Measurements from ENCODE around the gene KRTAP23-1.

Gene KRTAP23-1

DNA sequence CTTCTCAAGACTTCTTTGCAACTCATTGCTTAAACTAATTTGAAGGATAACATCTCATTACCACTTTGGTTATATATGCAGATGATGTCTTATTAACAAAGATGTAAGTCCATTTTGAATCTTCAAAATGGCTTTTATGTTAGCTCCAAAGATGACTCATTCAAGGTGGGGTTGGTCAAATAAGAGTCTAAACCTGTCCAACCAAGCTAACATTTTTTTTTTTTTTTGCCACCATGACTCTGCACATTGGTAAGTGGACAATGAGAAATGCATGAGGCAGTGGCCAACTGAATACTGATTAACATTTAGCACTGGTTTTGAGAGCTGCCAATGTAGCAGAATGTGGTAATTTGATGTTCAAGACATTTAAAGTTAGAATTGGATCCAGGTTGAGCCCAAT is 10.6 kb downstream of the KRTAP23-1 start:
- H3K79me2 ChIP-seq (ENCODE audit: insufficient read depth, low read length), result no peaks in the 10 kb centered on the region
- H3F3A ChIP-seq (ENCODE audit: insufficient read depth, low read length), result no peaks in the 10 kb centered on the region
- no peak overlapping the region for H3K4me2 ChIP-seq (ENCODE audit: low read length)
- H3K27me3 ChIP-seq (ENCODE audit: insufficient read depth, low read length), result no peaks in the 10 kb centered on the region
- H3K36me3 ChIP-seq (ENCODE audit: insufficient read depth, low read length), result no peaks in the 10 kb centered on the region
- H4K20me1 ChIP-seq (ENCODE audit: insufficient read depth, low read length), result no peaks in the 10 kb centered on the region
- no peak overlapping the region for H3K9ac ChIP-seq (ENCODE audit: low read length)
- no peak overlapping the region for H3K4me3 ChIP-seq (ENCODE audit: low read depth, low read length, poor library complexity, severe bottlenecking)
- H3K27ac ChIP-seq (ENCODE audit: low read depth, low read length, poor library complexity, severe bottlenecking), result no peak overlapping the region
- no peak for TF ChIP-seq EZH2 (IDR thresholded peaks at IDR 0.05; ENCODE audit: borderline replicate concordance, low read length)
- TF ChIP-seq, protein P1, sequence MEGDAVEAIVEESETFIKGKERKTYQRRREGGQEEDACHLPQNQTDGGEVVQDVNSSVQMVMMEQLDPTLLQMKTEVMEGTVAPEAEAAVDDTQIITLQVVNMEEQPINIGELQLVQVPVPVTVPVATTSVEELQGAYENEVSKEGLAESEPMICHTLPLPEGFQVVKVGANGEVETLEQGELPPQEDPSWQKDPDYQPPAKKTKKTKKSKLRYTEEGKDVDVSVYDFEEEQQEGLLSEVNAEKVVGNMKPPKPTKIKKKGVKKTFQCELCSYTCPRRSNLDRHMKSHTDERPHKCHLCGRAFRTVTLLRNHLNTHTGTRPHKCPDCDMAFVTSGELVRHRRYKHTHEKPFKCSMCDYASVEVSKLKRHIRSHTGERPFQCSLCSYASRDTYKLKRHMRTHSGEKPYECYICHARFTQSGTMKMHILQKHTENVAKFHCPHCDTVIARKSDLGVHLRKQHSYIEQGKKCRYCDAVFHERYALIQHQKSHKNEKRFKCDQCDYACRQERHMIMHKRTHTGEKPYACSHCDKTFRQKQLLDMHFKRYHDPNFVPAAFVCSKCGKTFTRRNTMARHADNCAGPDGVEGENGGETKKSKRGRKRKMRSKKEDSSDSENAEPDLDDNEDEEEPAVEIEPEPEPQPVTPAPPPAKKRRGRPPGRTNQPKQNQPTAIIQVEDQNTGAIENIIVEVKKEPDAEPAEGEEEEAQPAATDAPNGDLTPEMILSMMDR (IDR thresholded peaks at IDR 0.05; ENCODE audit: low read length), result no peak
- H3K4me1 ChIP-seq (ENCODE audit: insufficient read depth, low read length, severe bottlenecking), result no peaks in the 10 kb centered on the region
- no peaks in the 10 kb centered on the region for H3K9me3 ChIP-seq (ENCODE audit: low read length)
- H2AFZ ChIP-seq (ENCODE audit: low read length), result no peak overlapping the region
- no peaks in the 10 kb centered on the region for H3K9me2 ChIP-seq (ENCODE audit: low read depth, low read length)

DNA sequence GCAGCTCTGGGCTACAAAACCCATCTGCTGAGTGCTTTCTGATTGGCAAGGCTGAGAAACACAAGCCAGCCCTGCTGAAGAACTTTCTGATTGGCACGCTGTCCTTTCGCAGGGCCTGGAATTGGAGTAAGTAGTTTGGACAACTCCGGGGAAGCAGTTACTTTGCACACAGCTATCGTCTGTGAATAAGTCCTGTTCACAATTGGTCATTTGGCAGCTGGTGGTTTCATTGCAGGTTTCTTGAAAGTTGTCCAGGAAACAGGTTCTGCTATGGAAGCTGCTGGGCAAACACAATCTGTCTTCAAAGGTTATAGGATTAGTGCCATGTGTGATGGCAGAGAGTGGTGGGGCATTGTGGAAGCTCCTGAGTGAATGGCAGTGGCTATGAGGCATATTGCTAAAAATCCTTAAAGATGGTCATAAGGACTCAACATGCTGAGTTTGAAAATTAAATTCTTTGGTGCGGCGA is 11.1 kb downstream of the KRTAP23-1 start, which contains the start of gene KRTAP27-1:
Gene KRTAP27-1 (minus strand): TSS at position 419 of the 469 bp plus-strand sequence. CDS start 26 bp downstream, at position 393.
- H3K27ac ChIP-seq (ENCODE audit: low read depth, low read length, poor library complexity, severe bottlenecking), result no peak within 1 kb of the TSS
- TF ChIP-seq EZH2 (IDR thresholded peaks at IDR 0.05; ENCODE audit: borderline replicate concordance, low read length), result no peak
- TF ChIP-seq, protein P1 (IDR thresholded peaks at IDR 0.05; ENCODE audit: low read length), result no peak
- no peak within 1 kb of the TSS for H3K9ac ChIP-seq (ENCODE audit: low read length)

DNA sequence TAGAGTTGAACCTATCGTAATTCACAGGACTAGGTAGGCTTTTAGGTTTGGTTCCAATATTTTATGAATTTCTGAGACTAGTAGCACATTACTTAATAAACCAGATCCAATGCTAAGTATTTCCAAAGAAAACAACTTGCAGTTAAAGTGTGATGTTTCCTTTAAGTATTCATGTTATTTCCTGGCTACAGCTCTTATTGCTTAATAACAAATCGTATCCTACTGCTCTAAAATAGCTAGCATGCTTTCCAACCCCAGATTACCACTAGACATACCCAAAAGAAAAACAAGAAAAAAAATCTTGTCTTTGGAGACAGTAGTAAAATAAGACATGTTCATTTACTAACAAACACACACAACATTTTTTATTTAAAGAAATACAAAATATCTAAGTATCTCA is 11.8 kb downstream of the KRTAP23-1 start:
- Histone ChIP-seq H3K4me2 (ENCODE audit: low read length) (no peak overlapping the region), H2AFZ (ENCODE audit: low read length) (no peak overlapping the region), H3K27ac (ENCODE audit: low read depth, low read length, poor library complexity, severe bottlenecking) (no peak overlapping the region), H3K4me1 (ENCODE audit: insufficient read depth, low read length, severe bottlenecking) (no peaks in the 10 kb centered on the region), H3K9me2 (ENCODE audit: low read depth, low read length) (no peaks in the 10 kb centered on the region), H4K20me1 (ENCODE audit: insufficient read depth, low read length) (no peaks in the 10 kb centered on the region), H3K4me3 (ENCODE audit: low read depth, low read length, poor library complexity, severe bottlenecking) (no peak overlapping the region), H3K79me2 (ENCODE audit: insufficient read depth, low read length) (no peaks in the 10 kb centered on the region), H3K9ac (ENCODE audit: low read length) (no peak overlapping the region), H3F3A (ENCODE audit: insufficient read depth, low read length) (no peaks in the 10 kb centered on the region), H3K36me3 (ENCODE audit: insufficient read depth, low read length) (no peaks in the 10 kb centered on the region), H3K9me3 (ENCODE audit: low read length) (no peaks in the 10 kb centered on the region), H3K27me3 (ENCODE audit: insufficient read depth, low read length) (no peaks in the 10 kb centered on the region)
- TF ChIP-seq, protein P1 (IDR thresholded peaks at IDR 0.05; ENCODE audit: low read length), result no peak
- TF ChIP-seq EZH2 (IDR thresholded peaks at IDR 0.05; ENCODE audit: borderline replicate concordance, low read length), result no peak

More for the DNA sequence above, 11.1 kb downstream of the KRTAP23-1 start, which contains the start of gene KRTAP27-1:
- Histone ChIP-seq H3K27me3 (ENCODE audit: insufficient read depth, low read length) (no peaks in the 10 kb centered on the region), H3K9me3 (ENCODE audit: low read length) (no peaks in the 10 kb centered on the region), H3K9me2 (ENCODE audit: low read depth, low read length) (no peaks in the 10 kb centered on the region), H3K4me1 (ENCODE audit: insufficient read depth, low read length, severe bottlenecking) (no peaks in the 10 kb centered on the region), H4K20me1 (ENCODE audit: insufficient read depth, low read length) (no peaks in the 10 kb centered on the region), H3K4me2 (ENCODE audit: low read length) (no peak within 1 kb of the TSS), H3K79me2 (ENCODE audit: insufficient read depth, low read length) (no peaks in the 10 kb centered on the region), H3K36me3 (ENCODE audit: insufficient read depth, low read length) (no peaks in the 10 kb centered on the region), H3F3A (ENCODE audit: insufficient read depth, low read length) (no peaks in the 10 kb centered on the region), H2AFZ (ENCODE audit: low read length) (no peak within 1 kb of the TSS), H3K4me3 (ENCODE audit: low read depth, low read length, poor library complexity, severe bottlenecking) (no peak within 1 kb of the TSS)

Data from OCI-LY1 (cell line).